IMR-90 (cell line): ENCODE data around the gene HOXB8. TPM values are rescaled to one million over a fixed set of nuclear protein-coding genes. Genes with fewer than 3 reads are reported as not detected.
A peak's percentile ranks its signal among the peaks of the same experiment; 100 is the strongest.

ENCODE experiments used
- ATAC-seq: fragments of 200-7000 bp; cut with Tn5 transposase; 2 replicates; pipeline ENCODE4 v1.9.1; 2020; ENCODE audit warnings: low read depth, mild to moderate bottlenecking, moderate library complexity
- BruUV-seq: library from RNA; stranded (reverse); fragments of 400-500 nt; replicated peaks from 2 replicates; lab custom pipeline; 2021; lab: Mats Ljungman, UMichigan
- CTCF ChIA-PET: fragments of 300-600 bp; formaldehyde crosslinking; extraction: SDS; loops from one replicate; lab custom pipeline; 2021; ENCODE audit warnings: antibody characterized with exemption; lab: Yijun Ruan, JAX
- POLR2A ChIA-PET: fragments of 300-600 bp; sonication (Branson Sonifier 250); formaldehyde crosslinking; loops from one replicate; lab custom pipeline; 2022; ENCODE audit warnings: antibody characterized with exemption; ENCODE audit not compliant: unreplicated experiment; lab: Charles Lee
- DNase-seq: peaks from one replicate; pipeline ENCODE4 v3.0.0; 2013
- H2AFZ ChIP-seq: replicated peaks from 2 replicates; pipeline ENCODE3; 2013; ENCODE audit warnings: low read length, mild to moderate bottlenecking; ENCODE audit not compliant: poor library complexity
- H2AK5ac ChIP-seq: 2 replicates; pipeline ENCODE4 v1.6.1; 2013; ENCODE audit warnings: low read depth, low read length, inconsistent platforms
- H2AK9ac ChIP-seq: replicated peaks from 2 replicates; pipeline ENCODE3; 2013; ENCODE audit warnings: mild to moderate bottlenecking, low read depth, low read length, moderate library complexity; ENCODE audit not compliant: poor library complexity
- H2BK120ac ChIP-seq: 2 replicates; pipeline ENCODE4 v1.6.1; 2013; ENCODE audit warnings: low read depth, low read length, inconsistent platforms
- H2BK15ac ChIP-seq: 3 replicates; pipeline ENCODE4 v1.6.1; 2013; ENCODE audit warnings: low read depth, low read length, inconsistent platforms
- H2BK20ac ChIP-seq: 2 replicates; pipeline ENCODE4 v1.6.1; 2013; ENCODE audit warnings: low read depth, mild to moderate bottlenecking, inconsistent platforms, low read length, moderate library complexity
- H2BK5ac ChIP-seq: 2 replicates; pipeline ENCODE4 v1.6.1; 2013; ENCODE audit warnings: mild to moderate bottlenecking, low read depth, low read length, inconsistent platforms; ENCODE audit not compliant: poor library complexity, severe bottlenecking
- H3K14ac ChIP-seq: replicated peaks from 2 replicates; pipeline ENCODE4 v1.6.1; 2013; ENCODE audit warnings: low read depth, low read length, inconsistent platforms
- H3K18ac ChIP-seq: 2 replicates; pipeline ENCODE4 v1.6.1; 2013; ENCODE audit warnings: low read depth, low read length, control low read depth
- H3K23ac ChIP-seq: 2 replicates; pipeline ENCODE4 v1.6.1; 2013; ENCODE audit warnings: low read depth, low read length, inconsistent platforms
- H3K27ac ChIP-seq: 2 replicates; pipeline ENCODE4 v1.5.1; 2013; ENCODE audit warnings: mild to moderate bottlenecking, control low read depth, low read length; ENCODE audit not compliant: insufficient read depth
- H3K27me3 ChIP-seq: 2 replicates; pipeline ENCODE4 v1.6.1; 2013; ENCODE audit warnings: low read length; ENCODE audit not compliant: control insufficient read depth, insufficient read depth
- H3K36me3 ChIP-seq: 2 replicates; pipeline ENCODE4 v1.6.1; 2013; ENCODE audit warnings: low read length, mixed read lengths; ENCODE audit not compliant: control insufficient read depth, insufficient read depth
- H3K4ac ChIP-seq: 2 replicates; pipeline ENCODE4 v1.6.1; 2013; ENCODE audit warnings: low read depth, low read length, inconsistent platforms
- H3K4me1 ChIP-seq: 2 replicates; pipeline ENCODE4 v1.6.1; 2013; ENCODE audit warnings: low read length, mixed read lengths; ENCODE audit not compliant: control insufficient read depth, insufficient read depth
- H3K4me2 ChIP-seq: 2 replicates; pipeline ENCODE4 v1.6.1; 2013; ENCODE audit warnings: low read depth, mild to moderate bottlenecking, control low read depth, low read length, moderate library complexity
- H3K4me3 ChIP-seq: 2 replicates; pipeline ENCODE4 v1.5.1; 2013; ENCODE audit warnings: low read depth, mild to moderate bottlenecking, control low read depth, low read length, moderate library complexity; ENCODE audit not compliant: insufficient read depth
- H3K56ac ChIP-seq: 2 replicates; pipeline ENCODE4 v1.6.1; 2013; ENCODE audit warnings: low read length, inconsistent platforms; ENCODE audit not compliant: insufficient read depth; ENCODE audit errors: extremely low read depth
- H3K79me1 ChIP-seq, 2 experiments: 2 replicates each; pipeline ENCODE4 v1.6.1; 2013; ENCODE audit warnings: low read length in 2 of 2, inconsistent platforms in 1 of 2, low read depth in 1 of 2
- H3K9ac ChIP-seq: 2 replicates; pipeline ENCODE4 v1.6.1; 2013; ENCODE audit warnings: low read depth, low read length, control low read depth
- H3K9me1 ChIP-seq: 2 replicates; pipeline ENCODE4 v1.6.1; 2013; ENCODE audit warnings: low read length, inconsistent platforms; ENCODE audit not compliant: insufficient read depth
- H3K9me3 ChIP-seq: 2 replicates; pipeline ENCODE4 v1.6.1; 2013; ENCODE audit warnings: low read length; ENCODE audit not compliant: control insufficient read depth, insufficient read depth
- H4K20me1 ChIP-seq: 2 replicates; pipeline ENCODE4 v1.6.1; 2013; ENCODE audit warnings: low read length, inconsistent platforms; ENCODE audit not compliant: insufficient read depth
- H4K5ac ChIP-seq: 2 replicates; pipeline ENCODE4 v1.6.1; 2013; ENCODE audit warnings: mild to moderate bottlenecking, low read depth, low read length, control low read depth
- H4K8ac ChIP-seq, 2 experiments: 2 replicates each; pipeline ENCODE4 v1.6.1; 2013; ENCODE audit warnings: low read depth in 2 of 2, low read length in 2 of 2, control low read depth in 1 of 2, inconsistent platforms in 1 of 2
- H4K91ac ChIP-seq: 2 replicates; pipeline ENCODE4 v1.6.1; 2013; ENCODE audit warnings: low read depth, low read length, inconsistent platforms; ENCODE audit not compliant: insufficient read depth
- CEBPB ChIP-seq: IDR thresholded peaks from 2 replicates; pipeline ENCODE4 v1.6.1; 2012; ENCODE audit warnings: low read depth, low read length, improper control_type of control experiment
- MAFK ChIP-seq: IDR thresholded peaks from 2 replicates; pipeline ENCODE4 v1.6.1; 2012; ENCODE audit warnings: low read depth, low read length, improper control_type of control experiment
- MXI1 ChIP-seq: IDR thresholded peaks from 2 replicates; pipeline ENCODE4 v1.6.1; 2012; ENCODE audit warnings: low read depth, mild to moderate bottlenecking, low read length, moderate library complexity, borderline replicate concordance
- RCOR1 ChIP-seq: IDR thresholded peaks from 2 replicates; pipeline ENCODE4 v1.6.1; 2012; ENCODE audit warnings: mild to moderate bottlenecking, low read length, improper control_type of control experiment; ENCODE audit not compliant: insufficient replicate concordance
- SMC3 ChIP-seq: fragments of 150-350 bp; IDR thresholded peaks from 2 replicates; pipeline ENCODE4 v1.6.1; 2016; ENCODE audit warnings: low read depth, mild to moderate bottlenecking, antibody characterized with exemption, low read length, moderate library complexity
- WGBS, 2 experiments: methylation state at CpG; one replicate each; pipeline versions ENCODE4 v1.1.5 to v1.1.7; 2013; ENCODE audit warnings: missing lambda C conversion rate in 2 of 2; ENCODE audit not compliant: insufficient read length in 1 of 2; ENCODE audit errors: extremely low coverage in 2 of 2; 5-methylcytosine and 5-hydroxymethylcytosine counted together
- dilution Hi-C: fragments of 300-500 bp; cut with HindIII; formaldehyde crosslinking; loops from one replicate; pipeline ENCODE4 v1.14.3; 2018; ENCODE audit warnings: low sequenced_read_pairs; ENCODE audit not compliant: unreplicated experiment
- in situ Hi-C: fragments of 300-500 bp; cut with MboI; formaldehyde crosslinking; loops from 3 replicates; pipeline ENCODE4 v1.14.3; 2019; ENCODE audit warnings: low sequenced_read_pairs, inconsistent platforms, mixed read lengths
- intact Hi-C: fragments of 100-400 bp; cut with micrococcal nuclease; formaldehyde crosslinking; loops from 2 replicates; pipeline ENCODE4 v1.10.0; 2022
- polyA plus RNA-seq, 3 experiments: library from polyadenylated mRNA; depleted of rRNA; stranded (reverse); fragments of >200 nt; gene quantifications; 2 replicates each; pipeline ENCODE4 v1.2.3, GENCODE V29; 2012; ENCODE audit warnings: low replicate concordance in 1 of 3
- total RNA-seq: library from RNA; depleted of rRNA; stranded (reverse); fragments of >200 nt; gene quantifications from 2 replicates; pipeline ENCODE4 v1.2.3, GENCODE V29; 2012
- TF ChIP-seq, protein P1 (sequence below): conservative IDR thresholded peaks from 2 replicates; pipeline ENCODE4 v1.5.1; 2012; ENCODE audit warnings: mild to moderate bottlenecking, low read depth, low read length, improper control_type of control experiment

HOXB8 gene
- total and polyA plus RNA-seq, 2 of the 4 experiments (the other 2 are of a cell fraction) = 0.54 to 5.3 TPM

DNA sequence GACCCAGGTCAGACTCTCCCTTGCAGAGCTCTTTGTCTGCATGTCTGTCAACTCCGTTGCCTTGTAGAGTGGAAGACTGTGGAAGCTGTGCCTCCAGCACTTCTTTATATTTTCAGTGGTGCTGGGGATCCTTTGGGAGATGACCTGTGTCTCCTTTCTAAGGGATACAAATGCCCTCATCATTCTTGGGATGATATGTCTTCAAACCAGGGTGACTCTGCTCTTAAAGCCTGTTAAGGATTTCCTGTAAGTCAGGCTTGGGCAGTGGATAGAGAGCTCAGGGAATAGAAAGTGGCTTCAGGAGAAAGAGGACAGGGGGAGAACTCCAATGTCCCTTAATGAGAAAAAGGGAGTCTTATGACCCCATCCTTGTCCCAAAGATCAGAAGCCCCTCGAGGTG, 26.6 kb downstream of the HOXB8 start:
- Histone ChIP-seq H3K9ac (peak overlapping the region; percentile 100), H3K36me3 (peaks cover 11% of the 10 kb centered on the region; the same call in 1 of the 2 replicates), H3K4me1 (peaks cover 5% of the 10 kb centered on the region), H2AK5ac (peak overlapping the region; percentile 95), H3K4ac (peak overlapping the region; percentile 99), H4K5ac (peak overlapping the region; percentile 92), H4K20me1 (no peaks in the 10 kb centered on the region; the same call in 1 of the 2 replicates), H3K23ac (peak overlapping the region; percentile 100), H2BK120ac (peak overlapping the region; percentile 97), H2BK5ac (peak overlapping the region; percentile 99), H3K27ac (peak overlapping the region; percentile 99), H3K9me1 (no peaks in the 10 kb centered on the region), H3K4me3 (peak overlapping the region; percentile 91), H2AK9ac (peak overlapping the region; percentile 94), H2AFZ (no peak overlapping the region), H3K79me1 (no peaks in the 10 kb centered on the region), H4K91ac (peak overlapping the region; percentile 99), H3K27me3 (no peaks in the 10 kb centered on the region), H3K56ac (peak overlapping the region; percentile 100), H3K18ac (peak overlapping the region; percentile 96), H2BK15ac (peak overlapping the region; percentile 95), H3K4me2 (peak overlapping the region; percentile 98), H3K14ac (peak overlapping the region; percentile 99), H3K9me3 (no peaks in the 10 kb centered on the region), H4K8ac (peak overlapping the region; percentile 96 to 99), H2BK20ac (peak overlapping the region; percentile 55)
- WGBS, 2 experiments = no CpG with 5 or more reads among the region's 2 CpGs
- ChIA-PET POLR2A (interaction anchor here (0.6 to 1.6 kb wide), 11 partner anchors 10 to 190 kb away, joined by 3 to 6 read pairs (median 4); no protein-coding TSS in a partner anchor), CTCF (interaction anchor here (1.0 to 2.6 kb wide), 3 partner anchors 42 to 237 kb away, joined by 3 to 15 read pairs (median 5); no protein-coding TSS in a partner anchor)
- ATAC-seq = no peak
- in situ Hi-C loops (no loop called here), intact Hi-C loops (no loop called here), dilution Hi-C loops (no loop called here)
- DNase-seq = peak; percentile 53
- TF ChIP-seq SMC3 = no peak
- TF ChIP-seq, protein P1, sequence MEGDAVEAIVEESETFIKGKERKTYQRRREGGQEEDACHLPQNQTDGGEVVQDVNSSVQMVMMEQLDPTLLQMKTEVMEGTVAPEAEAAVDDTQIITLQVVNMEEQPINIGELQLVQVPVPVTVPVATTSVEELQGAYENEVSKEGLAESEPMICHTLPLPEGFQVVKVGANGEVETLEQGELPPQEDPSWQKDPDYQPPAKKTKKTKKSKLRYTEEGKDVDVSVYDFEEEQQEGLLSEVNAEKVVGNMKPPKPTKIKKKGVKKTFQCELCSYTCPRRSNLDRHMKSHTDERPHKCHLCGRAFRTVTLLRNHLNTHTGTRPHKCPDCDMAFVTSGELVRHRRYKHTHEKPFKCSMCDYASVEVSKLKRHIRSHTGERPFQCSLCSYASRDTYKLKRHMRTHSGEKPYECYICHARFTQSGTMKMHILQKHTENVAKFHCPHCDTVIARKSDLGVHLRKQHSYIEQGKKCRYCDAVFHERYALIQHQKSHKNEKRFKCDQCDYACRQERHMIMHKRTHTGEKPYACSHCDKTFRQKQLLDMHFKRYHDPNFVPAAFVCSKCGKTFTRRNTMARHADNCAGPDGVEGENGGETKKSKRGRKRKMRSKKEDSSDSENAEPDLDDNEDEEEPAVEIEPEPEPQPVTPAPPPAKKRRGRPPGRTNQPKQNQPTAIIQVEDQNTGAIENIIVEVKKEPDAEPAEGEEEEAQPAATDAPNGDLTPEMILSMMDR = no peak
- TF ChIP-seq MAFK = no peak
- TF ChIP-seq RCOR1 = no peak
- TF ChIP-seq MXI1 = no peak
- TF ChIP-seq CEBPB = no peak
- BruUV-seq = no TSS peak
